ENCODE data around the gene RAI1. TPM values are rescaled to one million over a fixed set of nuclear protein-coding genes. Genes with fewer than 3 reads are reported as not detected.

The RAI1 gene
- total and polyA plus RNA-seq, 4 experiments from 2014 or later = 0.35 to 19.5 (median 9.7) TPM

- ChIA-PET CTCF (ENCODE audit: partially characterized antibody) (interaction anchor here (0.8 to 1.5 kb wide), 2 partner anchors 9 to 30 kb away, joined by 3 to 4 read pairs; no protein-coding TSS in a partner anchor), POLR2A (ENCODE audit: partially characterized antibody) (interaction anchor here (0.6 to 1.6 kb wide), 9 partner anchors 8 to 159 kb away, joined by 3 to 17 read pairs (median 3); no protein-coding TSS in a partner anchor)
- peak in 1 of 5 donors; percentile 39 for DNase-seq
Measured at GRCh38 chr17:17840751-17841591, 159.7 kb downstream of the RAI1 start.

DNA sequence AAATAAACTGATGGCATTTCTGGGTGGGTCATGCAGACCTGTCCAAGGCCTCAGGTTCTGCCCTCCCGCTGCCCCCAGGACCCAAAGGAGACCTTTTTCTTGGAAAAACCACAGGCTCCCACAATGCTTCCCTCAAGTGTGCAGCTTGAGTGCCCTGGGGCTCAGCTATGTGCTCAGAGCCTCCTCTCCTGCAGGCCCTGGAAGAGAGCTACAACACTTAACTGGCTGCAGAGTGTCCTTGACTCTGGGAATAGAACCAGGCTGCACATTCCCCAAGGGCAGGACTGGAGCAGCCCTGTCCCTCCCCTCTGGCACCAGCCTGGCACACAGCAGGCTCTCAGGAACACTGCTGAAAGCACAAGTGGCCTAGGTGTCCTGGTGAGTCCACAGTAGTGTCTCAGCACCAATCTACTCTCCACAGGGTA is 160.4 kb downstream of the RAI1 start:
- Histone ChIP-seq H3K27ac (ENCODE audit: low read depth, low read length) (no peak overlapping the region), H3K27me3 (ENCODE audit: insufficient read depth, low read length) (no peaks in the 10 kb centered on the region), H3K4me1 (ENCODE audit: insufficient read depth, low read length) (peaks cover 30% of the 10 kb centered on the region), H3K36me3 (ENCODE audit: insufficient read depth, low read length) (no peaks in the 10 kb centered on the region), H3K9me3 (ENCODE audit: control insufficient read depth in 1 of 2, low read length in 2 of 2) (no peaks in the 10 kb centered on the region), H3K4me3 (ENCODE audit: low read length in 2 of 2) (no peak overlapping the region)
- CTCF ChIA-PET (ENCODE audit: partially characterized antibody) = interaction anchor here (1.5 kb wide), 1 partner anchor 30 kb away, joined by 4 read pairs; no protein-coding TSS in a partner anchor
- peak in 1 of 5 donors; percentile 20 for DNase-seq
- H3K27me3 Mint-ChIP-seq = no peaks in the 10 kb centered on the region
- H3K4me3 Mint-ChIP-seq = peak overlapping the region in 2 of 8 donors; percentile 24 to 67
- intact Hi-C loops (cut with micrococcal nuclease) = loop anchor here (2.0 kb wide), 1 partner anchor 19 kb away; no protein-coding TSS in a partner anchor
- H3K36me3 Mint-ChIP-seq = peaks cover 0 to 1% of the 10 kb centered on the region in 2 donors
- H3K9me3 Mint-ChIP-seq = no peaks in the 10 kb centered on the region
- H3K27ac Mint-ChIP-seq = peak overlapping the region in 2 of 7 donors; percentile 73 to 92
- POLR2A ChIA-PET (ENCODE audit: partially characterized antibody) = interaction anchor here (0.5 to 1.6 kb wide), 5 partner anchors 8 to 194 kb away, joined by 3 to 17 read pairs (median 4); no protein-coding TSS in a partner anchor
- peaks cover 13 to 47% (median 34%) of the 10 kb centered on the region in 4 donors for H3K4me1 Mint-ChIP-seq

More at GRCh38 chr17:17840751-17841591, 159.7 kb downstream of the RAI1 start:
- Mint-ChIP-seq H3K27ac (peak overlapping the region; percentile 73 to 94 (median 92)), H3K4me3 (peak overlapping the region; percentile 24 to 81 (median 68)), H3K36me3 (peaks cover 0 to 4% of the 10 kb centered on the region in 2 donors), H3K27me3 (no peaks in the 10 kb centered on the region), H3K4me1 (peaks cover 14 to 44% (median 33%) of the 10 kb centered on the region in 4 donors), H3K9me3 (no peaks in the 10 kb centered on the region)
- Histone ChIP-seq H3K4me1 (ENCODE audit: insufficient read depth, low read length) (peaks cover 31% of the 10 kb centered on the region), H3K27me3 (ENCODE audit: insufficient read depth, low read length) (no peaks in the 10 kb centered on the region), H3K4me3 (ENCODE audit: low read length in 2 of 2) (peak overlapping the region in 1 of 2 donors; percentile 69), H3K27ac (ENCODE audit: low read depth, low read length) (peak overlapping the region; percentile 80), H3K9me3 (ENCODE audit: control insufficient read depth in 1 of 2, low read length in 2 of 2) (no peaks in the 10 kb centered on the region), H3K36me3 (ENCODE audit: insufficient read depth, low read length) (no peaks in the 10 kb centered on the region)
- intact Hi-C loops (cut with micrococcal nuclease) = loop anchor here (1.0 to 2.0 kb wide), 3 partner anchors 8 to 89 kb away; no protein-coding TSS in a partner anchor

DNA sequence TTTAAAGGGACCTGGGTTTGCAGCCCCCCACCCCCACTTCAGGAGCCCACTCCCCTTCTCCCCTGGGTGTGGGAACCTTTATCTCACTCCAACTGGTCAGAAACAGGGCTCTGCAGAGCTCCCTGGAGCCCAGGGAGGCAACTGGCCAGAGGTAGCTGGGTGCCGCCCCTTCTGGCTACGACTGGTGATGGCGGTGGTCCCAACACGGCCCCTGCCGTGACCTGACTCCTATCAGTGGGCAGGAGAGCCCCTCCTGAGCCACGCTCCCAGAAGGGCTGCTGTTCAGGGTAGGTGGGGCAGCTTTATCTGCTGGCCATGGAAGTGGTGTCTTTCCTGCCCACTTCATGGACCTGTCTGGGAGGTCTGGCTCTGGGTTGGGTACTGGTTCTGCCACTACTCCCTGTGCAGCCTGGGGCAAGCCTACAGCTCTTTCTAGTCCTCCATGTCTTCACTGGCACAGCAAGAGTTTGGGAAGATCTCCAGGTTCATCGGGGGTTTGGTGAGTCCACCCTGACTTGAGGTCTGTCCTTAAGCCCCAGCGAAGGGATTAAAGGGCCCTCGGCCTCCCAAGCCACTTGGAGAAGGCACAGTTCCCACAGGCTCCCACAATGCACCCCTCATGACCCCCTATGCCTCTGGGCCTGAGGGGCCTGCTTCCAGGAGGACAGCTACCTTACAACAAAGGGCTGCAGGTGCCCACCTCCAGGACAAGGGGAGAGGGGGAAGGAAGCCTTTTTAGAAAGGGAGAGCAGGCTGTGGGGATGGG is 161.0 kb downstream of the RAI1 start:
- peaks cover 26% of the 10 kb centered on the region for H3K4me1 ChIP-seq (ENCODE audit: insufficient read depth, low read length)
- no peaks in the 10 kb centered on the region for H3K36me3 ChIP-seq (ENCODE audit: insufficient read depth, low read length)
- intact Hi-C loops (cut with micrococcal nuclease) = no loop called here
- no peak overlapping the region for H3K4me3 ChIP-seq (ENCODE audit: low read length in 2 of 2)
- DNase-seq = no peak
- H3K27me3 Mint-ChIP-seq = no peaks in the 10 kb centered on the region
- peak overlapping the region in 4 of 7 donors; percentile 47 to 74 (median 53) for H3K27ac Mint-ChIP-seq
- no peaks in the 10 kb centered on the region for H3K9me3 ChIP-seq (ENCODE audit: control insufficient read depth in 1 of 2, low read length in 2 of 2)
- ChIA-PET CTCF (ENCODE audit: partially characterized antibody) (interaction anchor here (1.5 kb wide), 1 partner anchor 31 kb away, joined by 4 read pairs; no protein-coding TSS in a partner anchor), POLR2A (ENCODE audit: partially characterized antibody) (interaction anchor here (0.5 kb wide), 1 partner anchor 194 kb away, joined by 3 read pairs; no protein-coding TSS in a partner anchor)
- H3K36me3 Mint-ChIP-seq = no peaks in the 10 kb centered on the region
- H3K9me3 Mint-ChIP-seq = no peaks in the 10 kb centered on the region
- no peak overlapping the region for H3K27ac ChIP-seq (ENCODE audit: low read depth, low read length)
- peak overlapping the region in 1 of 8 donors; percentile 15 for H3K4me3 Mint-ChIP-seq
- no peaks in the 10 kb centered on the region for H3K27me3 ChIP-seq (ENCODE audit: insufficient read depth, low read length)
- peaks cover 12 to 50% (median 32%) of the 10 kb centered on the region in 4 donors for H3K4me1 Mint-ChIP-seq

DNA sequence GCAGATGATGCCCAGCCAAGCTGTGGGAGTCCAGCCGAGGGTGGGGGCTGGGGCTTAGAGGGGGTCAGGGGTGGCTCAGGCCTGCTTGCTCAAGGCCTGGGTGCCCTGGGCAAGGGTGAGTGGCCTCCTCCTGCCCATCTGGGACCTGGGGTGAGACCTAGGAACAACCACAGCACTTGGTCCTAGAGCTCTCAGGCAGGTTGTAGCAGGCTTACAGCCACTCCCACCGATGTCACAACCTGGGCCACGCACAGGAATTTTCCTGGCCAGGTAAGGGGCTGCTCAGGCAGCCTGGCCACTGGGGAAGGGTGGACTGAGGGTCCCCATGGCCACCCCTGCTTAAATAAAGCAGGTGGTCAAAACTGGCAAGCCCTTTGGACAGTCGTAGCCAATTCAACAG is 161.8 kb downstream of the RAI1 start:
- Mint-ChIP-seq H3K27me3 (no peaks in the 10 kb centered on the region), H3K36me3 (no peaks in the 10 kb centered on the region), H3K4me1 (peaks cover 8 to 50% (median 30%) of the 10 kb centered on the region in 4 donors), H3K4me3 (no peak overlapping the region), H3K27ac (peak overlapping the region in 4 of 7 donors; percentile 10 to 77 (median 39)), H3K9me3 (no peaks in the 10 kb centered on the region)
- Histone ChIP-seq H3K4me3 (ENCODE audit: low read length in 2 of 2) (no peak overlapping the region), H3K36me3 (ENCODE audit: insufficient read depth, low read length) (no peaks in the 10 kb centered on the region), H3K27ac (ENCODE audit: low read depth, low read length) (no peak overlapping the region), H3K27me3 (ENCODE audit: insufficient read depth, low read length) (no peaks in the 10 kb centered on the region), H3K4me1 (ENCODE audit: insufficient read depth, low read length) (peaks cover 26% of the 10 kb centered on the region), H3K9me3 (ENCODE audit: control insufficient read depth in 1 of 2, low read length in 2 of 2) (no peaks in the 10 kb centered on the region)
- CTCF ChIA-PET (ENCODE audit: partially characterized antibody) = no interaction called here
- no peak for DNase-seq
- intact Hi-C loops (cut with micrococcal nuclease) = no loop called here
- POLR2A ChIA-PET (ENCODE audit: partially characterized antibody) = no interaction called here

- H3K27ac ChIP-seq (ENCODE audit: low read depth, low read length) = no peak overlapping the region
Measured at GRCh38 chr17:17844079-17844478, 162.8 kb downstream of the RAI1 start.

DNA sequence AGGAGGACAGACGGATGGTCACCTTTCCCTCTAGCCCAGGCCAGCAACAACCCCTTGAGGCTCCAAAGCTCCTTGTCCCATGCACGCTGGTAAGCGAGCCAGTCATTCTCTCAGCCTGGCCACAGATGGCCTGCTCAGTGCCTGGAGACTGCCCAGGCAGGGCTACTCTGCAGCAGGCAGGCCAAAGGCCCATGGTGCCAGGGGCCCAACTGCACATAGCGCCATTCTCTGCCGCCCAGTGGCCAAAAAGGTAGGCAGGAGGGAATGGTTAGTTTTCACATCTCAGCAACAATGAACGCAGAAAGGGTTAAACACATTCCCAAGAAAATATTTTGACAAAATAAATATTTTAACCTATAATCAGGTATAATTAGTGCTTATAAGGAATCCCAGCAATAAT is 163.2 kb downstream of the RAI1 start:
- Mint-ChIP-seq H3K27me3 (no peaks in the 10 kb centered on the region), H3K9me3 (no peaks in the 10 kb centered on the region), H3K4me3 (no peak overlapping the region), H3K27ac (peak overlapping the region in 1 of 7 donors; percentile 17), H3K36me3 (no peaks in the 10 kb centered on the region), H3K4me1 (peaks cover 14 to 50% (median 31%) of the 10 kb centered on the region in 4 donors)
- Histone ChIP-seq H3K4me1 (ENCODE audit: insufficient read depth, low read length) (peaks cover 27% of the 10 kb centered on the region), H3K27me3 (ENCODE audit: insufficient read depth, low read length) (no peaks in the 10 kb centered on the region), H3K9me3 (ENCODE audit: control insufficient read depth in 1 of 2, low read length in 2 of 2) (no peaks in the 10 kb centered on the region), H3K4me3 (ENCODE audit: low read length in 2 of 2) (no peak overlapping the region), H3K36me3 (ENCODE audit: insufficient read depth, low read length) (no peaks in the 10 kb centered on the region), H3K27ac (ENCODE audit: low read depth, low read length) (no peak overlapping the region)
- intact Hi-C loops (cut with micrococcal nuclease) = no loop called here
- no peak for DNase-seq
- CTCF ChIA-PET (ENCODE audit: partially characterized antibody) = interaction anchor here (1.5 kb wide), 1 partner anchor 10 kb away, joined by 3 read pairs; no protein-coding TSS in a partner anchor
- POLR2A ChIA-PET (ENCODE audit: partially characterized antibody) = no interaction called here

More at GRCh38 chr17:17844079-17844478, 162.8 kb downstream of the RAI1 start:
- peaks cover 27% of the 10 kb centered on the region for H3K4me1 ChIP-seq (ENCODE audit: insufficient read depth, low read length)
- H3K9me3 ChIP-seq (ENCODE audit: control insufficient read depth in 1 of 2, low read length in 2 of 2) = no peaks in the 10 kb centered on the region
- DNase-seq = no peak
- H3K4me3 ChIP-seq (ENCODE audit: low read length in 2 of 2) = no peak overlapping the region
- H3K27ac Mint-ChIP-seq = no peak overlapping the region
- POLR2A ChIA-PET (ENCODE audit: partially characterized antibody) = no interaction called here
- CTCF ChIA-PET (ENCODE audit: partially characterized antibody) = no interaction called here
- no peaks in the 10 kb centered on the region for H3K27me3 Mint-ChIP-seq
- H3K36me3 Mint-ChIP-seq = no peaks in the 10 kb centered on the region
- intact Hi-C loops (cut with micrococcal nuclease) = no loop called here
- no peak overlapping the region for H3K4me3 Mint-ChIP-seq
- H3K9me3 Mint-ChIP-seq = no peaks in the 10 kb centered on the region
- H3K27me3 ChIP-seq (ENCODE audit: insufficient read depth, low read length) = no peaks in the 10 kb centered on the region
- peaks cover 11 to 50% (median 31%) of the 10 kb centered on the region in 4 donors for H3K4me1 Mint-ChIP-seq
- no peaks in the 10 kb centered on the region for H3K36me3 ChIP-seq (ENCODE audit: insufficient read depth, low read length)
